H9 (cell line): Measurements from ENCODE around the gene ARID1B. TPM values are rescaled to one million over a fixed set of nuclear protein-coding genes. Genes with fewer than 3 reads are reported as not detected.

Experiments used
- DNase-seq: peaks from one replicate; pipeline ENCODE4 v3.0.0-alpha.2; 2017
- H2AFZ ChIP-seq: one replicate; pipeline ENCODE4 v1.6.1; 2013; ENCODE audit warnings: mild to moderate bottlenecking, low read length, control low read depth, moderate library complexity
- H2AK5ac ChIP-seq: 2 replicates; pipeline ENCODE4 v1.6.1; 2013; ENCODE audit warnings: low read length, control low read depth, mixed read lengths; ENCODE audit not compliant: insufficient read length
- H2BK120ac ChIP-seq: one replicate; pipeline ENCODE4 v1.6.1; 2013; ENCODE audit warnings: low read depth, mild to moderate bottlenecking, low read length, control low read depth, inconsistent platforms; ENCODE audit not compliant: poor library complexity, severe bottlenecking
- H2BK12ac ChIP-seq: 2 replicates; pipeline ENCODE4 v1.6.1; 2013; ENCODE audit warnings: low read length, control low read depth, mixed read lengths, low read depth; ENCODE audit not compliant: insufficient read length
- H2BK15ac ChIP-seq: 2 replicates; pipeline ENCODE4 v1.6.1; 2013; ENCODE audit warnings: low read depth, low read length, control low read depth
- H2BK20ac ChIP-seq: one replicate; pipeline ENCODE4 v1.6.1; 2013; ENCODE audit warnings: low read depth, mild to moderate bottlenecking, low read length, control low read depth, inconsistent platforms; ENCODE audit not compliant: poor library complexity, severe bottlenecking
- H2BK5ac ChIP-seq: 2 replicates; pipeline ENCODE4 v1.6.1; 2013; ENCODE audit warnings: low read length, control low read depth, mixed read lengths; ENCODE audit not compliant: insufficient read length
- H3K14ac ChIP-seq: 2 replicates; pipeline ENCODE4 v1.6.1; 2013; ENCODE audit warnings: low read length, control low read depth; ENCODE audit not compliant: insufficient read depth
- H3K18ac ChIP-seq: 2 replicates; pipeline ENCODE4 v1.6.1; 2013; ENCODE audit warnings: low read depth, mild to moderate bottlenecking, mixed read lengths, low read length, control low read depth; ENCODE audit not compliant: insufficient read length
- H3K23ac ChIP-seq: 2 replicates; pipeline ENCODE4 v1.6.1; 2013; ENCODE audit warnings: low read length, control low read depth, mixed read lengths, low read depth; ENCODE audit not compliant: insufficient read length
- H3K23me2 ChIP-seq: 2 replicates; pipeline ENCODE4 v1.6.1; 2013; ENCODE audit warnings: low read depth, mild to moderate bottlenecking, mixed read lengths, low read length, control low read depth; ENCODE audit not compliant: insufficient read length, poor library complexity, severe bottlenecking
- H3K27ac ChIP-seq: 2 replicates; pipeline ENCODE4 v1.5.1; 2013; ENCODE audit warnings: low read length, control low read depth, mixed read lengths, low read depth; ENCODE audit not compliant: insufficient read length
- H3K27me3 ChIP-seq: 2 replicates; pipeline ENCODE4 v1.6.1; 2013; ENCODE audit warnings: low read length, control low read depth, inconsistent platforms; ENCODE audit not compliant: insufficient read depth
- H3K4ac ChIP-seq: 2 replicates; pipeline ENCODE4 v1.6.1; 2013; ENCODE audit warnings: low read depth, mild to moderate bottlenecking, control low read depth, inconsistent platforms, low read length, moderate library complexity
- H3K4me1 ChIP-seq: 2 replicates; pipeline ENCODE4 v1.6.1; 2013; ENCODE audit warnings: low read length, control low read depth, inconsistent platforms; ENCODE audit not compliant: insufficient read depth
- H3K4me2 ChIP-seq: 2 replicates; pipeline ENCODE4 v1.6.1; 2013; ENCODE audit warnings: low read length, control low read depth, mixed read lengths; ENCODE audit not compliant: insufficient read length, insufficient read depth
- H3K56ac ChIP-seq: 2 replicates; pipeline ENCODE4 v1.6.1; 2013; ENCODE audit warnings: low read depth, mild to moderate bottlenecking, mixed read lengths, low read length, control low read depth; ENCODE audit not compliant: insufficient read length
- H3K79me1 ChIP-seq: 2 replicates; pipeline ENCODE4 v1.6.1; 2013; ENCODE audit warnings: low read depth, mild to moderate bottlenecking, moderate library complexity, low read length, control low read depth, inconsistent platforms; ENCODE audit not compliant: insufficient read depth, poor library complexity, severe bottlenecking
- H3K79me2 ChIP-seq: 2 replicates; pipeline ENCODE4 v1.6.1; 2013; ENCODE audit warnings: low read length, control low read depth, inconsistent platforms; ENCODE audit not compliant: insufficient read depth
- H3K9ac ChIP-seq: 2 replicates; pipeline ENCODE4 v1.6.1; 2013; ENCODE audit warnings: low read length, control low read depth, mixed read lengths; ENCODE audit not compliant: insufficient read length; ENCODE audit errors: extremely low read depth
- H3K9me3 ChIP-seq: one replicate; pipeline ENCODE4 v1.6.1; 2013; ENCODE audit warnings: low read depth, low read length, inconsistent platforms; ENCODE audit not compliant: control insufficient read depth
- H3T11ph ChIP-seq: one replicate; pipeline ENCODE4 v1.6.1; 2013; ENCODE audit warnings: mild to moderate bottlenecking, low read length, control low read depth, inconsistent platforms
- H4K20me1 ChIP-seq: one replicate; pipeline ENCODE4 v1.6.1; 2013; ENCODE audit not compliant: control insufficient read depth, insufficient read length, insufficient read depth
- H4K5ac ChIP-seq: 2 replicates; pipeline ENCODE4 v1.6.1; 2013; ENCODE audit warnings: low read depth, mild to moderate bottlenecking, mixed read lengths, low read length, control low read depth; ENCODE audit not compliant: insufficient read length
- H4K8ac ChIP-seq: replicated peaks from 2 replicates; pipeline ENCODE4 v1.6.1; 2013; ENCODE audit warnings: low read length, control low read depth, mixed read lengths, low read depth; ENCODE audit not compliant: insufficient read length
- H4K91ac ChIP-seq: 2 replicates; pipeline ENCODE4 v1.6.1; 2013; ENCODE audit warnings: low read depth, mild to moderate bottlenecking, moderate library complexity, mixed read lengths, low read length, control low read depth; ENCODE audit not compliant: insufficient read length
- H3K27ac Mint-ChIP-seq, 3 experiments: 2 replicates in 2 of 3; 3 replicates in 1 of 3; pipeline ENCODE4 v1.8.0; 2020 to 2021; ENCODE audit warnings: mixed read lengths in 3 of 3, mild to moderate bottlenecking in 1 of 3, moderate library complexity in 1 of 3
- H3K27me3 Mint-ChIP-seq: 2 replicates; pipeline ENCODE4 v1.8.0; 2021; ENCODE audit warnings: low read depth, mild to moderate bottlenecking, moderate library complexity, mixed read lengths
- H3K36me3 Mint-ChIP-seq, 3 experiments: 2 replicates in 2 of 3; 3 replicates in 1 of 3; pipeline ENCODE4 v1.8.0; 2020 to 2021; ENCODE audit warnings: low read depth in 3 of 3, mixed read lengths in 3 of 3; ENCODE audit not compliant: insufficient read depth in 1 of 3
- H3K4me1 Mint-ChIP-seq, 2 experiments: 2 replicates each; pipeline ENCODE4 v1.8.0; 2020; ENCODE audit warnings: mixed read lengths in 2 of 2
- H3K4me3 Mint-ChIP-seq, 2 experiments: 2 replicates in 1 of 2; 3 replicates in 1 of 2; pipeline ENCODE4 v1.8.0; 2020 to 2021; ENCODE audit warnings: mild to moderate bottlenecking in 2 of 2, mixed read lengths in 2 of 2, moderate library complexity in 1 of 2
- H3K9me3 Mint-ChIP-seq, 2 experiments: 2 replicates in 1 of 2; 3 replicates in 1 of 2; pipeline ENCODE4 v1.8.0; 2020; ENCODE audit warnings: mild to moderate bottlenecking in 2 of 2, mixed read lengths in 2 of 2, moderate library complexity in 1 of 2
- CTCF ChIP-seq: fragments of 200-600 bp; sonication (generic); conservative IDR thresholded peaks from 3 replicates; pipeline ENCODE4 v1.8.0; 2021; ENCODE audit warnings: antibody characterized with exemption, mild to moderate bottlenecking
- WGBS: extraction: QIAGEN DNeasy Blood & Tissue Kit; methylation state at CpG from one replicate; pipeline ENCODE4 v1.1.7; 2013; ENCODE audit warnings: missing lambda C conversion rate, low lambda C conversion rate, mixed read lengths; ENCODE audit not compliant: insufficient read length; ENCODE audit errors: extremely low coverage; 5-methylcytosine and 5-hydroxymethylcytosine counted together
- total RNA-seq: library from RNA; stranded (reverse); gene quantifications from 2 replicates; pipeline ENCODE4 v1.2.1, GENCODE V29; 2021

ARID1B gene
- total RNA-seq, 1 experiment from 2014 or later, result 88.2 TPM

GRCh38 chr6:156849806-156850205 lies 72.6 kb downstream of the ARID1B start:
- H3K23me2 ChIP-seq, result no peaks in the 10 kb centered on the region
- no peak overlapping the region for H2BK20ac ChIP-seq
- no peak overlapping the region for H3K18ac ChIP-seq
- no peak overlapping the region for H4K91ac ChIP-seq
- H2BK15ac ChIP-seq, result no peak overlapping the region
- H3K27me3 ChIP-seq, result no peaks in the 10 kb centered on the region
- H4K20me1 ChIP-seq, result no peaks in the 10 kb centered on the region
- no peak overlapping the region for H4K5ac ChIP-seq
- H3K9me3 Mint-ChIP-seq, result no peaks in the 10 kb centered on the region
- H2BK120ac ChIP-seq, result no peak overlapping the region
- H3K4me3 Mint-ChIP-seq, result no peak overlapping the region
- H3K36me3 Mint-ChIP-seq, result peaks cover 0 to 5% (median 0%) of the 10 kb centered on the region in 3 experiments; a peak in 1 of 7 replicates
- no peak overlapping the region for H2AFZ ChIP-seq
- H3K4ac ChIP-seq, result no peak overlapping the region
- H3T11ph ChIP-seq, result no peak overlapping the region
- no peak overlapping the region for H2BK5ac ChIP-seq
- peaks cover 14% of the 10 kb centered on the region for H3K4me1 ChIP-seq
- peaks cover 32% of the 10 kb centered on the region; the same call in 1 of the 2 replicates for H3K79me2 ChIP-seq
- H3K4me1 Mint-ChIP-seq, result peaks cover 92 to 95% of the 10 kb centered on the region in 2 experiments
- H3K27ac ChIP-seq, result no peak overlapping the region
- no peak for TF ChIP-seq CTCF
- H3K4me2 ChIP-seq, result no peak overlapping the region
- no peak overlapping the region for H3K56ac ChIP-seq
- no peak for DNase-seq
- H2BK12ac ChIP-seq, result no peak overlapping the region
- H4K8ac ChIP-seq, result no peak overlapping the region
- peaks cover 8% of the 10 kb centered on the region for H3K79me1 ChIP-seq
- no peaks in the 10 kb centered on the region for H3K27me3 Mint-ChIP-seq
- H3K9ac ChIP-seq, result no peak overlapping the region
- no CpG with 5 or more reads among the region's 7 CpGs for WGBS
- H3K9me3 ChIP-seq, result no peaks in the 10 kb centered on the region
- H3K14ac ChIP-seq, result no peak overlapping the region
- H3K27ac Mint-ChIP-seq, result peak overlapping the region in 2 of 3 experiments; percentile 23 to 89; a peak in 3 of 7 replicates
- H2AK5ac ChIP-seq, result no peak overlapping the region
- H3K23ac ChIP-seq, result no peak overlapping the region
